Frontal cortex (tissue), 4 donors: ENCODE results near the gene ATP11B. TPM values are rescaled to one million over a fixed set of nuclear protein-coding genes. Genes with fewer than 3 reads are reported as not detected.

Source experiments
- DNase-seq, 2 donors: peaks; one replicate each; pipeline ENCODE4 v3.0.0; 2012; ENCODE audit warnings: low spot score in 2 of 2
- FAIRE-seq: peaks from 2 replicates; lab custom pipeline; 2012; peaks lifted over from hg19 to GRCh38; lab: Jason Lieb, UNC
- total RNA-seq: library from RNA; depleted of rRNA; stranded (reverse); fragments of >200 nt; gene quantifications from one replicate; pipeline ENCODE4 v1.2.3, GENCODE V29; 2014
- donor health status: control.
- donor health status: control.
- donor health status: control.

The ATP11B gene
- total RNA-seq, 1 donor from 2014 or later, result 94.6 TPM

DNA sequence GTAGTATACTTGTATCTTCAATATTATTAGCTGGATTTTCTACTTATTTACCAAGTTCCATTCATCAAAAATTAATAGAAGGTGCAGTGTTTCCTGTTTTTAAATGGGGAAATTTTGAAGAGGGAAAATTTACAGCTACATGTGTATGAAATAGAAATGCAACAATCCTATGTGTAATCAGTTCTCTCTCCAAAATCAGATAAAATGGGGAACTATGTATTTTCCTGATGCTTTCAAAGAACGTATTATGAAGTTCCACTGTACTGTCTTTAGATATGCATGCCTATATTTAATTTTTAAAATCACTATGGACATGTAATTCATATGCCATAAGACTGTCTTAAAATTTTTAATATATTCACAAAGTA is 143.6 kb downstream of the ATP11B start:
- DNase-seq (no peak), FAIRE-seq (no peak)

DNA sequence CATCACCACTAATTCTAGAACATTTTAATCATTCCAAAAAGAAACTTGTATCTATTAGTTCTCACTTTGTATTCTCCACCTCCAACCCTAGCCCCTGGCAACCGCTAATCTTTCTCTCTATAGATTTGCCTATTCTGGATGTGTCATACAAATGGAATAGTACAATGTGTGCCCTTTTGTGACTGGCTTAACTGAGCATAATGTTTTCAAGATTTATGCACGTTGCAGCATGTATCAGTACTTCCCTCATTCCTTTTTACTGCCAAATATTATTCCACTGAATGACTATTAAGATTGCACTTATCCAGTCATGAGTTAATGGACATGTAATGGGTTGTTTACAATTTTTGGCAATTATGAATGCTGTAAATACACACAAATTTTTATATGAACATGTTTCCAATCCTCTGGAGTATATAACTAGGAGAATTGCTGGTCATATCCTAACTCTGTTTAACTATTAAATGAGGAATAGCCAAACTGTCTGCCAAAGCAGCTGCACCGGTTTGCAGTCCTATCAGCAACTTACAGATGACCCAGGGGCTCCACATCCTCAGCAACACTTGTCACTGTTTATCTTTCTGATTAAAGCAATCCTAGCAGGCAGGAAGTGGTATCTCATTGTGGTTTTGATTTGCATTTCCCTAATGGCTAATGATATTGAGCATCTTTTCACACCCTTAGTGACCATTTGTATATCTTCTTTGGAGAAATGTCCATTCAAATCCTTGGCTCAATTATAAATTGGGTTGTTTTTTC is 144.2 kb downstream of the ATP11B start:
- FAIRE-seq (no peak), DNase-seq (no peak)

GRCh38 chr3:182940266-182940808 is 147.0 kb downstream of the ATP11B start:
- FAIRE-seq, result no peak
- DNase-seq, result no peak

DNA sequence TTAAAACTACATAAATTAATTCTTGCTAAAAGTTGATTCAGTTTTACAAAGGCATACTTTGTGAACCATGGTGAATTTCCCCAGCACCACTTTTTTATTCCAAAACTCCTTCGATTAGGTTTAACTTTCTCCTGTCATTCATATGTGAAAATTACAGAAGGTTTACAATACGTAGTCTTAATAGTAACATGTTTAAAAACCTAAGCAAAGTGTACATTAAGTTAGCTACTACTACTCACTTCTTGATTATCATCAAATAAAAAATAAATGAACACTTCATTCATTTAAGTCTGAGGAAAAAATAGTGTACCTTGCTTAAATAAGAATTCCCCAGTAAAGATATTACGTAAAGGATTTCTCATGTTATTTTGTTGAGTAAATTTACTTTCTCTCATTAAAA is 148.4 kb downstream of the ATP11B start:
- FAIRE-seq (no peak), DNase-seq (no peak)

GRCh38 chr3:182947888-182948287 is 154.6 kb downstream of the ATP11B start:
- no peak for FAIRE-seq
- DNase-seq, result no peak

DNA sequence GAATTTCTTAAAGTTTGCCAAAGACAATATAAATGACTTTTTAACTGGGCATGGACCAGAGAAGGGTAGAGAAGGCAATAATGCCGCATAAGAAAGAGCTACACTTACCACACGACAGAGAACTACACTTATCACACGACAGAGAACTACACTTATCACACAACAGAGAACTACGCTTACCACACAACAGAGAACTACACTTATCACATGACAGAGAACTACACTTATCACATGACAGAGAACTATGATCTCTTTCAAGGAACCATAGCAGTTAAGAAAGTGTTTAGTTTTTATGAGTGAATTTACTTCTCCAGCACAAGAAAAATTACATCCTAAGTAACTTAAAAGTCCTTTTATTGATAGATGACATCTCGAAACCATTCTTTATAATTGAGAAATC is 155.0 kb downstream of the ATP11B start:
- FAIRE-seq, result no peak

GRCh38 chr3:182949688-182950087 is 156.4 kb downstream of the ATP11B start:
- no peak for FAIRE-seq

More for the DNA sequence above, 155.0 kb downstream of the ATP11B start:
- no peak for DNase-seq

DNA sequence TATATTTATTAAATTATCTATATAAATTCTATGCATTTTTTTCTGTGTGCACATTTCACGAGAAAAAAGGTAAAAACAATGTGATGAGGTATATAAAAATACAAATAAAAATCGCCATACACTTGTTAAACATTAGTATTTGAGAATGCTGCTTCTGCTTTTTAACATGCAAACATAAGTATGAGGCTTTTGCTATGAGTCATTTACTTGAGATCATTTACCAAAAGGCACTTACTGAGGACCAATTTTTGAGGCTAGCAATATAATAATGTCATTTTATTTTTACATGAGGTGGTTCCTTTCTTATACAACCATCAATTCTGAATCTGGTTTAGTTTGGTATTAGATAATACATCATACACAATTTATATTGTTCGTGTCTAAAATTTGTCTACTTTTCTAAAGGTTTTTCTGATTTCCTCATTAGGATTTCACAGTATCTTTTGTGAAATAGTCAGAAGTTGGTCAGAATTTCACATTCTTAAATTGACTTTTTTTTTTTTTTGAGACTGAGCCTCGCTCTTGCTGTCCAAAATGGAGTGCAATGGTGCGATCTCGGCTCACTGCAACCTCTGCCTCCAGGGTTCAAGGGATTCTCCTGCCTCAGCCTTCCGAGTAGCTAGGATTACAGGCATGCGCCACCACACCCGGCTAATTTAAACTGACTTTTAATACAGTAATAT is 161.4 kb downstream of the ATP11B start:
- no peak for FAIRE-seq
- no peak for DNase-seq

More at GRCh38 chr3:182949688-182950087, 156.4 kb downstream of the ATP11B start:
- no peak for DNase-seq

- DNase-seq (no peak), FAIRE-seq (no peak)
Observed at GRCh38 chr3:182957226-182957625, 163.9 kb downstream of the ATP11B start.

- FAIRE-seq (peak; percentile 19), DNase-seq (no peak)
Observed at GRCh38 chr3:182957676-182958266, 164.5 kb downstream of the ATP11B start.

GRCh38 chr3:182959474-182960350 is 166.4 kb downstream of the ATP11B start:
- FAIRE-seq (no peak), DNase-seq (no peak)

GRCh38 chr3:182962166-182962565 is 168.9 kb downstream of the ATP11B start:
- FAIRE-seq (no peak), DNase-seq (no peak)

- FAIRE-seq, result no peak
- no peak for DNase-seq
Observed at GRCh38 chr3:182964179-182964578, 170.9 kb downstream of the ATP11B start.

DNA sequence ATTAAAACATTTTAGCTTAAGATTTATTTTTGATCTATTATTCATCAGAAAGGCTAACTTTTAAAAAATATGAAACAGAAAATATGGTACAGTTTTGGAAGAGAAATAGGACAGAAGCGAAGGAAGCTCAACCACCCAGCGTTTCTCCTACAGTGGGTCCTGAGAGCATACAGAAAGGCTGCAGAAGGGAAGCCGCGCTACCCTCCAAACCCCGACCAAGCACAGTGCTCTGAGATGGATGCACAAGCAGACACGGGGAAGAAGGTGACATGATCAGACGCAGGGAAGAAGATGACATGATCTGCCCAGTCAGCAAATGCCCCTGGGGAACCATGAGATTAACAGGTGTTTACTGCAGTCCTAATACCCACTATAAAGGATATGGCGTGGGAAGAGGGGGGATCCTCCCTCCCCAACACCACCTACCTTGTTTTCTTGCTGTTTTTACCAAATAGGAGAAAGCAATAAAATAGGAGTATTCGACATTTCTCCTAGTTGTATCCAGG is 172.6 kb downstream of the ATP11B start:
- DNase-seq (no peak), FAIRE-seq (no peak)

- no peak for FAIRE-seq
- no peak for DNase-seq
Observed at GRCh38 chr3:182967218-182968204, 174.2 kb downstream of the ATP11B start.

DNA sequence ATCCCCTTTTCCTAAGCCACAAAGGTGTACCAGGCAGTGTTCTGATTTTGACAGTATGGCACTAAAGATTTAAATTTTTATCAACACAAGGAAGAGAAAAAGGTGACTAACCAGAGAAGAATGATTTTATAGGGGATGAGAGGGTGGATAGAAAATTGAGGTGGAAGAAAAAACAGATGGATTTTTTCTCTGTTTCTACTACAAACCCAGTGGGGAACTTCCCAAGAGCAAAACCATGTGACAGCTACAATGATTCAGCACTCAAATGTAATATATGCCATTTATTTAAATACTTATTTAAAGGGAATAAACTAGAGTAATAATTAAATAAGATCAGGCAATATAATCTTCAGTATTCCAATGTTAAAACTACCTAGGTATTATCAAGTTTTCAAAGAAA is 176.0 kb downstream of the ATP11B start:
- no peak for DNase-seq

GRCh38 chr3:182969853-182970252 is 176.5 kb downstream of the ATP11B start:
- FAIRE-seq (no peak), DNase-seq (no peak)

More for the DNA sequence above, 176.0 kb downstream of the ATP11B start:
- no peak for FAIRE-seq

- DNase-seq (no peak), FAIRE-seq (no peak)
Observed at GRCh38 chr3:182970811-182971418, 177.6 kb downstream of the ATP11B start.
